GM12874 (cell line): ENCODE results near the gene NUMBL.

Source experiments
- TF ChIP-seq, protein P1 (sequence below): IDR thresholded peaks from 2 replicates; pipeline ENCODE4 v1.5.1; 2011; ENCODE audit warnings: low read depth, mild to moderate bottlenecking, control low read depth, low read length, moderate library complexity; ENCODE audit not compliant: insufficient read depth

The NUMBL gene

DNA sequence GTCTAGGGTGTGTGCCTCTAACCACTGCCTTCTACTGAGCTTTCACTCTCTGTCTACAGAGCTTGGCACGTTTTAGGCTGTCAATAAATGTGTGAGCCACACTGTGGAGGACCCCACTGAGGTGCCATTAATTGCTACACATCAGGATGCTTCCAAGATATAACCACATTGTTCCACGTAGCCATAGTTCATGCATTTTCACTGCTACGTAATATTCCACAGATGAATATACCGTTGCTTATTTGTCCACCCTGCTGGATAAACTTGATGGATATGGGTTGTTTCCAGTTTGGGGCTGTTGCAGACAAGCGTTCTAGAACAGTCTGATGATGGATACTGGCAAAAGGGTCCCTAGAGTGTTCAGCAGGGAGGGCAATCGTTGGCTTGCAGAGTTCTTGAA lies 11.3 kb upstream of the NUMBL start:
- TF ChIP-seq, protein P1, sequence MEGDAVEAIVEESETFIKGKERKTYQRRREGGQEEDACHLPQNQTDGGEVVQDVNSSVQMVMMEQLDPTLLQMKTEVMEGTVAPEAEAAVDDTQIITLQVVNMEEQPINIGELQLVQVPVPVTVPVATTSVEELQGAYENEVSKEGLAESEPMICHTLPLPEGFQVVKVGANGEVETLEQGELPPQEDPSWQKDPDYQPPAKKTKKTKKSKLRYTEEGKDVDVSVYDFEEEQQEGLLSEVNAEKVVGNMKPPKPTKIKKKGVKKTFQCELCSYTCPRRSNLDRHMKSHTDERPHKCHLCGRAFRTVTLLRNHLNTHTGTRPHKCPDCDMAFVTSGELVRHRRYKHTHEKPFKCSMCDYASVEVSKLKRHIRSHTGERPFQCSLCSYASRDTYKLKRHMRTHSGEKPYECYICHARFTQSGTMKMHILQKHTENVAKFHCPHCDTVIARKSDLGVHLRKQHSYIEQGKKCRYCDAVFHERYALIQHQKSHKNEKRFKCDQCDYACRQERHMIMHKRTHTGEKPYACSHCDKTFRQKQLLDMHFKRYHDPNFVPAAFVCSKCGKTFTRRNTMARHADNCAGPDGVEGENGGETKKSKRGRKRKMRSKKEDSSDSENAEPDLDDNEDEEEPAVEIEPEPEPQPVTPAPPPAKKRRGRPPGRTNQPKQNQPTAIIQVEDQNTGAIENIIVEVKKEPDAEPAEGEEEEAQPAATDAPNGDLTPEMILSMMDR: no peak

DNA sequence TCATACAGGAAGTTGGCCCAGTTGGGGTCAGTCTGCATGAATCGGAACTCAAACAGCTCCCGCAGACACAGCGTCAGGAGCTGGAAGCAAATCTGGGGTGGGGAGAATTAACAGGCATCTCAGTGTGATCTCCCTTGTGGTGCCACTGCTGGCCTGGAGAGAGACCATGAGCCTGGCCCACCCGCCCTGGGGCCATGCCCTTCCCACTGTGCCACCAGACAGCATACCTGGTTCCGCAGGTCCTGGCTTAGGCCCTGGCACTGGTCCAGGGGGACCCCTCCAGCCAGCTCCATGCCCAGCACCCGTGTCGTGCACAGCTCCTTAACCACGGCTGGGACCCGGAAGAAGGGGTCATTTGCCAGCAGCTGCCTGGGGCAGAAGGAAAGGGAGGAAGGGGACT lies 9.6 kb upstream of the NUMBL start:
- TF ChIP-seq, protein P1: no peak

- TF ChIP-seq, protein P1: no peak
Observed at GRCh38 chr19:40697007-40697406, 6.6 kb upstream of the NUMBL start.

- TF ChIP-seq, protein P1: no peak
Observed at GRCh38 chr19:40695881-40696280, 5.4 kb upstream of the NUMBL start.

DNA sequence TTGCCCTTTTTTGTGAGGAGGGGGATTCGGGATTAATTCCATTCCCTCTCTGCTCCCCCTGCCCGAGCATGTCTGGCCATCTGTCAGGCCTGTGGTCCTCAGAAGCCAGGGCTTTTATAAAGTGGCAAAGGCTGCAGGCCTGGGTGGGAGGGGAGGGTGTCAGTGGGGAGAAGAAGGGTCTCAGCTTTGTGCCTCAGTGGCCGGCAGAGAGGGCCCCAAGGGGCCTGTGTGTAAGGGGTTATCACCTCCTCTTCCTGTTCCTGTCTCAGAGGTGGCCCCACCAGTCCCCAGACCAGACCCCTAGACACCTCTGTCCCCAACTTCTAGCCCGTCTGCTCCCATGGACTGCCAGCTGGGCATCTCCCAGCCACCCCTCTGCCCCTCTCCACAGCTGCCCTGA lies 3.4 kb upstream of the NUMBL start:
- TF ChIP-seq, protein P1: no peak

GRCh38 chr19:40693150-40693788 lies 2.8 kb upstream of the NUMBL start:
- TF ChIP-seq, protein P1: no peak

GRCh38 chr19:40692212-40692551 lies 1.7 kb upstream of the NUMBL start:
- TF ChIP-seq, protein P1: no peak
